DMS153 treated with DMSO at 0.1 percent for 48 hours (cell line): ENCODE results near the gene TMEM186.
"Not testable (repeated sequence)": the region's sequence is repeated elsewhere in the genome, so short reads cannot be mapped to it uniquely, and the experiment has no call there.

Experiments used
- DNase-seq: peaks from one replicate; lab custom pipeline; 2025; ENCODE audit not compliant: unreplicated experiment; lab: John Stamatoyannopoulos, UW

TMEM186 gene

GRCh38 chr16:8775359-8775758 is 22.1 kb downstream of the TMEM186 start:
- no peak for DNase-seq

- no peak for DNase-seq
These were observed 23.2 kb downstream of the TMEM186 start for GRCh38 chr16:8774208-8774607.

GRCh38 chr16:8773537-8773936 is 23.9 kb downstream of the TMEM186 start:
- no peak for DNase-seq

- DNase-seq: no peak
These were observed 28.7 kb downstream of the TMEM186 start for GRCh38 chr16:8768692-8769091.

- DNase-seq: no peak
These were observed 29.2 kb downstream of the TMEM186 start for GRCh38 chr16:8768283-8768682.

- no peak for DNase-seq
These were observed 30.3 kb downstream of the TMEM186 start for GRCh38 chr16:8767176-8767575.

GRCh38 chr16:8764525-8765250 is 32.8 kb downstream of the TMEM186 start:
- no peak for DNase-seq

- DNase-seq: no peak
These were observed 33.5 kb downstream of the TMEM186 start for GRCh38 chr16:8763899-8764298.

- DNase-seq: no peak
These were observed 34.4 kb downstream of the TMEM186 start for GRCh38 chr16:8763083-8763482.

GRCh38 chr16:8762254-8762653 is 35.2 kb downstream of the TMEM186 start:
- no peak for DNase-seq

- DNase-seq: no peak
These were observed 36.4 kb downstream of the TMEM186 start for GRCh38 chr16:8761078-8761477.

- DNase-seq: no peak
These were observed 37.4 kb downstream of the TMEM186 start for GRCh38 chr16:8760021-8760420.

- DNase-seq: no peak
These were observed 39.4 kb downstream of the TMEM186 start for GRCh38 chr16:8758022-8758421.

GRCh38 chr16:8756755-8757154 is 40.7 kb downstream of the TMEM186 start:
- no peak for DNase-seq

- no peak for DNase-seq
These were observed 43.9 kb downstream of the TMEM186 start for GRCh38 chr16:8753416-8754054.

GRCh38 chr16:8752706-8753105 is 44.7 kb downstream of the TMEM186 start:
- DNase-seq: no peak

- DNase-seq: no peak
These were observed 45.7 kb downstream of the TMEM186 start for GRCh38 chr16:8751481-8752311.

- DNase-seq: not testable (repeated sequence)
These were observed 48.5 kb downstream of the TMEM186 start for GRCh38 chr16:8748944-8749343.
